WTC11 (cell line): ENCODE measurements around the gene PIP5K1A. TPM values are rescaled to one million over a fixed set of nuclear protein-coding genes. Genes with fewer than 3 reads are reported as not detected.

ENCODE experiments used
- ATAC-seq: fragments of 200-7000 bp; cut with Tn5 transposase; 2 replicates; pipeline ENCODE4 v1.10.0; 2021; ENCODE audit warnings: mild to moderate bottlenecking, moderate library complexity
- CTCF ChIA-PET: fragments of 300-600 bp; sonication (Branson Sonifier 250); formaldehyde crosslinking; loops from one replicate; lab custom pipeline; 2021; ENCODE audit warnings: antibody characterized with exemption; lab: Charles Lee
- POLR2A ChIA-PET: fragments of 350-600 bp; sonication (Branson Sonifier 250); formaldehyde crosslinking; loops from one replicate; lab custom pipeline; 2021; ENCODE audit warnings: antibody characterized with exemption; lab: Charles Lee
- DNase-seq: peaks from one replicate; pipeline ENCODE4 v3.0.0; 2021; ENCODE audit warnings: low spot score
- H3K27ac Mint-ChIP-seq: 2 replicates; pipeline ENCODE4 v1.8.0; 2021; ENCODE audit warnings: mixed read lengths
- H3K27me3 Mint-ChIP-seq: 2 replicates; pipeline ENCODE4 v1.8.0; 2021; ENCODE audit warnings: low read depth, mild to moderate bottlenecking, moderate library complexity, mixed read lengths
- H3K36me3 Mint-ChIP-seq: 2 replicates; pipeline ENCODE4 v1.8.0; 2021; ENCODE audit warnings: mixed read lengths
- H3K4me1 Mint-ChIP-seq: 2 replicates; pipeline ENCODE4 v1.8.0; 2022; ENCODE audit warnings: mixed read lengths
- H3K4me3 Mint-ChIP-seq: 2 replicates; pipeline ENCODE4 v1.8.0; 2021; ENCODE audit warnings: mild to moderate bottlenecking, moderate library complexity, mixed read lengths
- H3K9me3 Mint-ChIP-seq: 2 replicates; pipeline ENCODE4 v1.8.0; 2021; ENCODE audit warnings: mixed read lengths
- ATF1 ChIP-seq: sonication (generic); formaldehyde crosslinking; IDR thresholded peaks from 2 replicates; pipeline ENCODE4 v1.8.1; 2023; ENCODE audit warnings: mild to moderate bottlenecking, moderate library complexity, missing genetic modification reagents
- CBFB ChIP-seq: sonication (generic); formaldehyde crosslinking; IDR thresholded peaks from 2 replicates; pipeline ENCODE4 v1.8.1; 2022; ENCODE audit warnings: mild to moderate bottlenecking, low read depth, missing genetic modification reagents
- CREB1 ChIP-seq: sonication (generic); formaldehyde crosslinking; IDR thresholded peaks from 2 replicates; pipeline ENCODE4 v1.8.0; 2023; ENCODE audit warnings: mild to moderate bottlenecking, missing genetic modification reagents
- CTCF ChIP-seq: fragments of 200-600 bp; IDR thresholded peaks from 2 replicates; pipeline ENCODE4 v1.8.0; 2022; ENCODE audit warnings: antibody characterized with exemption
- ETV6 ChIP-seq: sonication (generic); formaldehyde crosslinking; IDR thresholded peaks from 2 replicates; pipeline ENCODE4 v1.8.1; 2022; ENCODE audit warnings: mild to moderate bottlenecking, missing genetic modification reagents
- FOXP1 ChIP-seq: sonication (generic); formaldehyde crosslinking; IDR thresholded peaks from 2 replicates; pipeline ENCODE4 v1.8.0; 2022; ENCODE audit warnings: missing genetic modification reagents, mild to moderate bottlenecking, moderate library complexity, borderline replicate concordance
- HMGXB4 ChIP-seq: sonication (generic); formaldehyde crosslinking; IDR thresholded peaks from 2 replicates; pipeline ENCODE4 v1.8.1; 2023; ENCODE audit warnings: mild to moderate bottlenecking, moderate library complexity, missing genetic modification reagents
- IRF1 ChIP-seq: sonication (generic); formaldehyde crosslinking; IDR thresholded peaks from 2 replicates; pipeline ENCODE4 v1.8.0; 2023; ENCODE audit warnings: missing genetic modification reagents
- JUN ChIP-seq: sonication (generic); formaldehyde crosslinking; IDR thresholded peaks from 2 replicates; pipeline ENCODE4 v1.8.0; 2023; ENCODE audit warnings: mild to moderate bottlenecking, missing genetic modification reagents
- NR2C2 ChIP-seq: sonication (generic); formaldehyde crosslinking; IDR thresholded peaks from 2 replicates; pipeline ENCODE4 v1.8.0; 2022; ENCODE audit warnings: mild to moderate bottlenecking, missing genetic modification reagents
- TEAD4 ChIP-seq: sonication (generic); formaldehyde crosslinking; IDR thresholded peaks from 2 replicates; pipeline ENCODE4 v1.8.0; 2022; ENCODE audit warnings: mild to moderate bottlenecking, missing genetic modification reagents
- USF2 ChIP-seq: sonication (generic); formaldehyde crosslinking; IDR thresholded peaks from 2 replicates; pipeline ENCODE4 v1.8.1; 2023; ENCODE audit warnings: mild to moderate bottlenecking, missing genetic modification reagents, moderate library complexity
- ZNF121 ChIP-seq: sonication (generic); formaldehyde crosslinking; IDR thresholded peaks from 2 replicates; pipeline ENCODE4 v1.8.0; 2023; ENCODE audit warnings: missing genetic modification reagents
- ZNF219 ChIP-seq: sonication (generic); formaldehyde crosslinking; IDR thresholded peaks from 2 replicates; pipeline ENCODE4 v1.8.0; 2023; ENCODE audit warnings: missing genetic modification reagents, mild to moderate bottlenecking, borderline replicate concordance
- ZNF416 ChIP-seq: fragments of 250-450 bp; sonication (Bioruptor Pico); IDR thresholded peaks from 2 replicates; pipeline ENCODE4 v1.9.0; 2021; ENCODE audit warnings: mild to moderate bottlenecking, inconsistent platforms
- ZNF532 ChIP-seq: fragments of 250-450 bp; sonication (Bioruptor Pico); IDR thresholded peaks from 2 replicates; pipeline ENCODE4 v1.9.0; 2021; ENCODE audit warnings: mild to moderate bottlenecking, borderline replicate concordance
- total RNA-seq: library from RNA; stranded (reverse); gene quantifications from 3 replicates; pipeline ENCODE4 v1.2.3, GENCODE V29; 2021

PIP5K1A gene
- total RNA-seq, 1 experiment from 2014 or later, result 81.3 TPM

GRCh38 chr1:151164732-151165280 is 33.5 kb upstream of the PIP5K1A start (continued):
- TF ChIP-seq IRF1 (CRISPR knock-in tag) (no peak), ZNF416 (CRISPR knock-in tag) (no peak), ATF1 (CRISPR knock-in tag) (no peak), ETV6 (CRISPR knock-in tag) (no peak), FOXP1 (no peak), JUN (no peak), TEAD4 (CRISPR knock-in tag) (no peak), ZNF532 (CRISPR knock-in tag) (no peak), CBFB (no peak), ZNF121 (CRISPR knock-in tag) (no peak), ZNF219 (CRISPR knock-in tag) (no peak), CREB1 (no peak)

- Mint-ChIP-seq H3K27me3 (no peaks in the 10 kb centered on the region; the same call in 1 of the 2 replicates), H3K4me3 (peak overlapping the region; percentile 99), H3K27ac (peak overlapping the region; percentile 99), H3K36me3 (peaks cover 31% of the 10 kb centered on the region), H3K9me3 (no peaks in the 10 kb centered on the region), H3K4me1 (peaks cover 15% of the 10 kb centered on the region)
- peak; percentile 77 for DNase-seq
- ChIA-PET CTCF (interaction anchor here (0.5 to 4.1 kb wide), 13 partner anchors 8 to 627 kb away, joined by 3 to 39 read pairs (median 5); partner anchors contain the start of genes C1orf56, CDC42SE1, GABPB2 and MLLT11), POLR2A (interaction anchor here (0.6 to 1.3 kb wide), 6 partner anchors 20 to 105 kb away, joined by 3 to 4 read pairs (median 3); partner anchors contain the start of gene MLLT11)
- TF ChIP-seq USF2 (CRISPR knock-in tag) (no peak), CTCF (no peak), CREB1 (no peak), CBFB (no peak), HMGXB4 (peak; percentile 59; the same call in 1 of the 2 replicates), NR2C2 (CRISPR knock-in tag) (peak; percentile 85), ZNF219 (CRISPR knock-in tag) (no peak)
- peak; percentile 76 for ATAC-seq
Measured at GRCh38 chr1:151165281-151165737, 33.0 kb upstream of the PIP5K1A start.
